ENCODE data around the gene KSR1.

Gene KSR1

GRCh38 chr17:27595208-27595607 lies 139.0 kb downstream of the KSR1 start:
- no peak for DNase-seq (ENCODE audit: low read depth)
- H3K4me3 ChIP-seq (ENCODE audit: low read depth, low read length): no peak overlapping the region

- DNase-seq (ENCODE audit: low read depth): no peak
- no peak overlapping the region for H3K4me3 ChIP-seq (ENCODE audit: low read depth, low read length)
Observed at GRCh38 chr17:27596096-27596495, 139.8 kb downstream of the KSR1 start.

- no peak for DNase-seq (ENCODE audit: low read depth)
- no peak overlapping the region for H3K4me3 ChIP-seq (ENCODE audit: low read depth, low read length)
Observed at GRCh38 chr17:27596566-27597187, 140.4 kb downstream of the KSR1 start.

- no peak overlapping the region for H3K4me3 ChIP-seq (ENCODE audit: low read depth, low read length)
- no peak for DNase-seq (ENCODE audit: low read depth)
Observed at GRCh38 chr17:27597188-27597580, 140.9 kb downstream of the KSR1 start.

- DNase-seq (ENCODE audit: low read depth): no peak
- no peak overlapping the region for H3K4me3 ChIP-seq (ENCODE audit: low read depth, low read length)
Observed at GRCh38 chr17:27597783-27598320, 141.6 kb downstream of the KSR1 start.

GRCh38 chr17:27598337-27599050 lies 142.2 kb downstream of the KSR1 start:
- no peak overlapping the region for H3K4me3 ChIP-seq (ENCODE audit: low read depth, low read length)
- DNase-seq (ENCODE audit: low read depth): no peak

GRCh38 chr17:27600471-27600870 lies 144.2 kb downstream of the KSR1 start:
- H3K4me3 ChIP-seq (ENCODE audit: low read depth, low read length): no peak overlapping the region
- DNase-seq (ENCODE audit: low read depth): no peak

- no peak overlapping the region for H3K4me3 ChIP-seq (ENCODE audit: low read depth, low read length)
- no peak for DNase-seq (ENCODE audit: low read depth)
Observed at GRCh38 chr17:27601069-27601974, 145.1 kb downstream of the KSR1 start.

GRCh38 chr17:27601975-27602302 lies 145.7 kb downstream of the KSR1 start:
- DNase-seq (ENCODE audit: low read depth): no peak
- H3K4me3 ChIP-seq (ENCODE audit: low read depth, low read length): no peak overlapping the region

GRCh38 chr17:27602721-27603420 lies 146.6 kb downstream of the KSR1 start:
- DNase-seq (ENCODE audit: low read depth): no peak

GRCh38 chr17:27603421-27603770 lies 147.1 kb downstream of the KSR1 start:
- DNase-seq (ENCODE audit: low read depth): no peak
- H3K4me3 ChIP-seq (ENCODE audit: low read depth, low read length): no peak overlapping the region

More at GRCh38 chr17:27602721-27603420, 146.6 kb downstream of the KSR1 start:
- no peak overlapping the region for H3K4me3 ChIP-seq (ENCODE audit: low read depth, low read length)

- DNase-seq (ENCODE audit: low read depth): no peak
- no peak overlapping the region for H3K4me3 ChIP-seq (ENCODE audit: low read depth, low read length)
Observed at GRCh38 chr17:27603880-27604794, 147.9 kb downstream of the KSR1 start.

GRCh38 chr17:27605409-27605808 lies 149.2 kb downstream of the KSR1 start:
- DNase-seq (ENCODE audit: low read depth): no peak

GRCh38 chr17:27607521-27608091 lies 151.4 kb downstream of the KSR1 start:
- H3K4me3 ChIP-seq (ENCODE audit: low read depth, low read length): no peak overlapping the region
- no peak for DNase-seq (ENCODE audit: low read depth)

More at GRCh38 chr17:27605409-27605808, 149.2 kb downstream of the KSR1 start:
- H3K4me3 ChIP-seq (ENCODE audit: low read depth, low read length): no peak overlapping the region

- no peak for DNase-seq (ENCODE audit: low read depth)
- H3K4me3 ChIP-seq (ENCODE audit: low read depth, low read length): no peak overlapping the region
Observed at GRCh38 chr17:27608328-27609230, 152.3 kb downstream of the KSR1 start.

- no peak overlapping the region for H3K4me3 ChIP-seq (ENCODE audit: low read depth, low read length)
- no peak for DNase-seq (ENCODE audit: low read depth)
Observed at GRCh38 chr17:27609611-27610303, 153.5 kb downstream of the KSR1 start.

- H3K4me3 ChIP-seq (ENCODE audit: low read depth, low read length): no peak overlapping the region
- DNase-seq (ENCODE audit: low read depth): no peak
Observed at GRCh38 chr17:27610304-27610677, 154.0 kb downstream of the KSR1 start.
